GM21526 (cell line): ENCODE results near the gene ZNF792.
"Not testable (repeated sequence)": the region's sequence is repeated elsewhere in the genome, so short reads cannot be mapped to it uniquely, and the experiment has no call there.

Experiments
- ATAC-seq: cut with Tn5 transposase; IDR thresholded peaks from one replicate; pipeline ENCODE4 v1.9.1; 2021; ENCODE audit warnings: moderate library complexity; ENCODE audit not compliant: unreplicated experiment, low FRiP score

ZNF792 gene

DNA sequence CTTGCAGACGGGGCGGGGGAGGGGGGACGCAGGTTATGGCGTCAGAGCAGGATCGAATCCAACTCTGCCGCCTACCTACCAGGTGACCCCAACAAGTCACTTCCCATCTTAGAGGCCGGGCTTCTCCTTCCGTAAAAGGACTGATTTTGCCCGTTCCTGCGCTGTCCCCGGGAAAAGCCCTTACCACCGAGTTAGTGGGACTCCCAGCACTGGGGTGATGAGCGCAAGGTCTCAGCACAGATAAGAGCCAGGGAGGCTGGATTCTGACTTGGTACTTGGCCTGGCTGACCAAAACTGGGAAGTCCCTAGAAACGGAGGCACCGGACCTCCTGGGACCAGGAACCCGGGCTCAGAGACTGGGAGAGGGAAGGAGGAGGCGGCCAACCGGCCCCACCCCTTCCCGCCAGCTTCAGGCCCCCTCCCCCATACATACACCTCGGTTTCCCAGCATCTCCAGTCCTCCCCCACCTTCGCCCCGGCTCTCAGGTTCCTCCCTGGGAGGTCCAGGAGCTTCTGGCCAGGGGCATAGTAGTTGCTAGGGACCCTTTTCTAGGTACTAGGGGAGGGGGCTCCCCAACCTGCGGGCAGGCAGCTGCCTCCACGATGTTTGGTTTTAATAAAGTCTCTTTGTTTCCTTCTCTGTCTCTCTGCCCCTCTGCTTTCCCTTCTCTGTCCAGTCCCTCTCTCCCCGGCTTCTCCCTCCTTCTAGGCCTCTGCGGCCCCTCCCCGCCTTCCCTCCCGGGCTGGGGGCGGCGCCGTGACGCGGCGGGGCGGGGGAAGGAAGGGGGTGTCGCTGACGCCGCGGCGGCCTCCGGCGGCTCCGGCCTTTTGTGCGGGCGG, 35.7 kb upstream of the ZNF792 start, which contains the start of gene GRAMD1A:
Gene GRAMD1A (plus strand): TSS at position 826 of the 840 bp plus-strand sequence. CDS start 156 bp downstream, outside the sequence.
- peak; percentile 52 for ATAC-seq

DNA sequence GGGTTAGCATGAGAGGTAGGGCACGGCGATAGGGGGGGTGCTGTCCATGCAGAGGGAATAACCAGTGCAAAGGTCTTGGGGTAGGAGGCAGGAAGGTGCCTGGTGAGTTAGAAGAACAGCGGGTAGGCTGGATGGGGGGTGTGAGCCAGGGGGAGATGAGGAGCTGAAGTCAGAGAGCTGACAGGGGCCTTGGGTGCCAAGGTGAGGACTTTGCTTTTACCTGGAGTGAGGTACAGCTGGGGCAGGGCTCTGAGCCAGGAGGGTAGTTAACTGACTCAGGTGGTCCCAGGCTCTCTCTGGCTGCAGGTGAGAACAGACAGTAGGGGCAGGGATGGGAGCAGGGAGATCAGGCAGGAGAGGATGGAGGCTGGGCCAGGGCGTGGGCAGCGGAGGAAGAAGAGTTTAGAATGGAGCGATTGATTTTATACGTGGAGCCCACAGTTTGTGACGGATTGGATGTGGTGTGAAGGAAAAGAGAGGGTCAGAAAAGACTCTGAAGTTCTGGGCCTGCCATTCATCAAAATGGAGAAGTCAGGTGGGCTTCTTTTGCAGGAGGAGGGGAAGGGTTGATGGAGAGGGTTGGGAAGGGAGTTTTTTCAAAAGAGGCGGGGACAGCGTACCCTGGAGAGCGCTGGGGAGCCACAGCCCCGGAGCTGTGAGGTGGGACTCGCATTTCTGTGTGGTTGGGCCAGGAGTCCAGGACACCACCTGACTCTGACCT, 34.9 kb upstream of the ZNF792 start:
- no peak for ATAC-seq

DNA sequence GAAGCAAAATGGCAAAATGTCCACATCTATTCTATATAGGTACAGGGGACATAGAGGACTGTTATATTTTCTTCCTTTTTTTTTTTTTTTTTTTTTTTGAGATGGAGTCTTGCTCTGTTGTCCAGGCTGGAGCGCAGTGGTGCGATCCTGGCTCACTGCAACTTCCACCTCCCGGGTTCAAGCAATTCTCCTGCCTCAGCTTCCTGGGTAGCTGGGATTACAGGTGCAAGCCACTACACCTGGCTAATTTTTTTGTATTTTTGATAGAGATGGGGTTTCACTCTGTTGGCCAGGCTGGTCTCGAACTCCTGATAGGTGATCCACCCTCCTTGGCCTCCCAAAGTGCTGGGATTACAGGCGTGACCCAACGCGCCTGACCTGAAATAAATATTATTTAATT, 34.2 kb upstream of the ZNF792 start:
- ATAC-seq: not testable (repeated sequence)

DNA sequence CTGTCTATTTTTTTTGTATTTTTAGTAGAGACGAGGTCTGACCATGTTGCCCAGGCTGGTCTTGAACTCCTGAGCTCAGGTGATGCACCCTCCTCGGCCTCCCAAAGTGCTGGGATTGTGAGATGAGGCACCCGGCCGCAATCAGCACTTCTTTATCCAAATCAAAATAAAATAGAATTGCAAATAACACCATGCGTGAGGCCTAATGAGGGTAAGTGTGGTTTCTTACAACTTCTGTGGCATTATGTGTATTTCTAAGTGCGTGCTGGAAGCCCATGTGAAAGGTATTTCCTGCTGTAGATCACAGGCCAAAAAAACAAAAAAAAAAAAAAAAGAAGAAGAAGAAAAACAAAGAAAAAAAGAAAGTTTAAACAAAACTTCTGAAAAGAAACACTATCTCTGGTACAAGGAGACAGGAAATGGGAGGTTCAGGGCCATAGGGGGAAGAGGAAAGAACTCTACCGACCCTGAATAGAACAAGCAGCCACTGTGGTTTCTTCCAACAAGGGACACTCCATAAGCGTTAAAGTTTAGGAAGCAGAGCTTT, 33.1 kb upstream of the ZNF792 start:
- ATAC-seq: no peak

DNA sequence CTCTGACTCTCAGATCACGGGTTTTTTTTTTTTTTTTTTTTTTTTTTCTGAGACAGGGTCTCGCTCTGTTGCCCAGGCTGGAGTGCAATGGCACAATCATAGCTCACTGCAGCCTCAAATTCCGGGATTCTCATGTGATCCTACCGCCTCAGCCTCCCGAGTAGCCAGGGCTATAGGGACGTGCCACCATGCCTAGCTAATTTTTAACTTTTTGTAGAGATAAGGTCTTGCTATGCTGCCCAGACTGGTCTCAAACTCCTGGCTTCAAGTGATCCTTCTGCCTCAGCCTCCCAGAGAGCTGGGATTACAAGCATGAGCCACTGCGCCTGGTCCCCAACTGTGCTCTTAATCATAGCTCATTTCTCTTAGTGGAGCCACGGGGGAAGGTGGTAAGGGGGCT, 31.5 kb upstream of the ZNF792 start:
- no peak for ATAC-seq

DNA sequence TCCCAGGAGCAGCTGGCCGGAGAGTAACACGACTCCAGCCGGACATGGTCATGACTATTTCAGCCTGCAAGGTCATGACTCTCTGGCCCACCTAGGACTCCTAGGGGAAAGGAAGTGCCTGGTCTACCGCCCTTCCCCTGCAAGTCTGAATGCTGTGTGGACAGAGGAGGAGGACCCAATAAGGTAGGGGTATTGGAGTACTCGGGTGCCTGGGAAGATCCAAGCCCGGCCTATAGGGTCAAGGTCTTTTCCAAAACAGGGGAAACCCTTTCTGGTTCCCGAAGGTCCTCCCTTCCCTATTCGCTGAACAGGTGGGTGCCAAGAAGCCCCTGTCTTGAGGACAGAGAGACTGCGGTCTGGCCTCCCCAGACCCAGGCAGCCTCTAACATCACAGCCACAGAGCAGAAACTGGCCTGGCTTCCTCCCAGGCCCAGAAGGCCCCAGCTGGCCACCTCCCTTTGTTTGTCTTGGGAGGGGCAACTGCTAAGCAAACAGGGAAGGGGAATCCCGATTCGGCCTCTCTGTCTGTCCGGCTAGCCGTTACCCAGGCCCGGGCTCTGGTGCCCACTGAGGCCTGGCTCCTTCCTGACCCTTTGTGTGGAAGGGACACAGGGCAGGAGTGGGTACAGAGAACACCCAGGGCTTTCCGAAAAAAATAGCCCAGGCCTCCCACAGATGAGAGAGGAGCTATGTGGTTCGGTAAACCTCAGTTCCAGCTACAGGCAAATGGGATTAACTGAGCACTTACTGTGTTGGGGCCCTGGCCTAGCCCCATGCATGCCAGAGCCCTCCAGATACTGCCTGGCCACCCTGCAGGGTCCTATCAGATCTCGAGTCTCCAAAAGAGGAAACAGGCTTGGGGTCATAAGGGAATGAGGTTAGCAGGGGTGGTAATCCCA, 30.9 kb upstream of the ZNF792 start:
- ATAC-seq: no peak

DNA sequence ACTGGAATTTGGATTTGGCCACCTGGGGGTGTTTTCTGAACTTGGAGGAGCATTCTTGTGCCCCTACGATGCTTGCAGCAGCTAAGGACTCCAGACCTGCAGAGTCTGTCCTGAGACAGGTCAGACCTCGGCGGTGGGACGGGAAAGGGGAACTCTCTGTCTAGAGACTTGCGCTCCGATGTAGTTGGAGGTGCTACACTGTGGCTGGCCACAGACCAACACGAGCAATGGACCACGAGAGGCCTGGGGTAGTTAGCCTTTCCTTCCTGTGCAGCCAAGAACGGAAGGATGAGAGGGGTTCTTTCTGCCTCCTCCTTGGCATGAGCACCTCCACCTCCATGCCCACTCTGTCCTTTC, 30.2 kb upstream of the ZNF792 start:
- no peak for ATAC-seq

DNA sequence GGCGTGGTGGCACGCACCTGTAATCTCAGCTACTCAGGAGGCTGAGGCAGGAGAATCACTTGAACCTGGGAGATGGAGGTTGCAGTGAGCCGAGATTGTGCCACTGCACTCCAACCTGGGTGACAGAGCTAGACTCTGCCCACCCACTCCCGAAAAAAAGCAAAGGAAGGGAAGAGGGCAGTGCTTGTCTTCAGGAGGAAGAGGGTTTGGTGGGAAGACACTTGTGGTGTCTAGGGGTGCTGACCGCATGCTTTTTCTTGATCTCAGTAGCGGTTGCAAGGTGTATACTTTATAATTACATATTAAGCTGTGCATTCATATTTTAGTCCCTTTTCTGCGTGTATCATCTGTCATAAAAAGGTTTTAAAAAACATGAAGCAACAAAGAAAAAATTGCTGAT, 28.6 kb upstream of the ZNF792 start:
- not testable (repeated sequence) for ATAC-seq

DNA sequence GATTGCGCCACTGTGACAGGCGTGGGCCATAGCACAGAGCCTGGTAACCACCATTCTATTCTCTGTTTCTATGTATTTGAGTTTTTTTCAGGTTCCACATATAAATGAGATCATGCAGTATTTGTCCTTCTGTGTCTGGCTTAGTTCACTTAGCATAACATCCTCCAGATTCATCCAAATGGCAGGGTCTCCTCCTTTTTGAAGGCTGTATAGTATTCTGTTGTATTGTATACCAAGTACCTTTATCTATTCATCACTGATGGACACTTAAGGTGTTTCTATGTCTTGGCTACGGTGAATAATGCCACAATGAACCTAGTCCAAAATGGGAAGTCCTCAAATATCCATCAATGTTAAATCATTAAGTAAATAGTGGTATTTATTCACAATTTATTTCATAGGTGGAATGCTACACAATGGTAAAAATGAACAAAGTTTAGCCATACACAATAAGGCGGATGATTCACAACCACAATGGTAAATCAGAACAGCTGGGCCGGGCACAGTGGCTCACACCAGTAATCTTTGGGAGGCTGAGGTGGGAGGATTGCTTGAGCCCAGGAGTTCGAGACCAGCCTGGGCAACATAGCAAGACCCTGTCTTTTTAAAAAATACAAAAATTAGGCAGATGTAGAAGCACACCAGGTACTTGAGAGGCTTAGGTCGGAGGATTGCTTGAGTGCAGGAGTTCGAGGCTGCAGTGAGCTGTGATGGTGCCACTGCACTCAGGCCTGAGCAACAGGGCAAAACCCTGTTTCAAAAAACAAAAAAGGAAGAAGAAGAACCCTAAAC, 27.7 kb upstream of the ZNF792 start:
- ATAC-seq: no peak

DNA sequence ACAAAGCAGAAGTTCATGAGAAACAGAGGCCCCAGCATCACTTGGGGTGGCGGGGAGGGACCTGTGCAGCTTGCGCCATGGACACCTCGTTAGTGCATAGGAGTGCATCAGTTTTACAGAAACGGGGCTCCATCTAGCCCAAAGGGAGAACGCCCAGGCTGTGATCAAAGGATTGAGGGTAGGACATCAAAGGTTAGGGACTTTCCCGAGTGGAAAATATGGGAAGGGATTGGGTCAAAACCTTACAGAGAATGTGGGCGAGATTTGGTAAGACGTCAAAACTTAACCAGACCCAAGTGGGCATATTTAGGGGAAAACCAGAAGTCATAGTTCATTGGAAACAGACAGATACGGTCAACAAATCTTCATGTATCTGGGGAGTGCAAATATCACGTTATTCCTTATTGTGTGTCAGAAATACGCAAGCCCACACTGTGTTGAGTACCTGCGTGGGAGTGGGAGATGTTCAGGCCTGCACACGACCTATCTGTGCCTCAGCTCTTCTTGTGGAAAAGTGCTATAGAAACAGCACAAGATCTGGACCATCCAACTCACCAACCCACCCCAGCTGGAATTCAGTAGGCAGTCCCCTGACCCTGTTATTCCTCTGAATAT, 26.7 kb upstream of the ZNF792 start:
- ATAC-seq: no peak

DNA sequence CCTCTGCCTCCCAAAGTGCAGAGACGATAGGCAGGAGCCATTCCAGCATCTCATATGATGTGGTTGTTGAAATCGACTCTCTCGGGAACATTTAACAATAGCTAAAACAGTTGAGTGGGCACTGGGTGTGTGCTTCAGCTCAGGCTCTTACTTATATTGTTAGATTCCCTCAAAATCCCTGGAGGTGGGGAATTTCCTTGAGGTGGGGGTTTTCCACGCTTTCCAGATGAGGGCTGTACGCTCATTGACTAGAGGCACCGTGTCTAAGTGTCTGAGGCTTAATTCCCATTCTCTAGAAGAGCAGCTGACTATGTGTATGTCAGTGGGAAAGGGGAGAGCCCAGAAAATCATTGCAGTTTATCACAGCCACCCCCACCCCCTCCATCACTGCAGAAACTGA, 25.3 kb upstream of the ZNF792 start:
- no peak for ATAC-seq

DNA sequence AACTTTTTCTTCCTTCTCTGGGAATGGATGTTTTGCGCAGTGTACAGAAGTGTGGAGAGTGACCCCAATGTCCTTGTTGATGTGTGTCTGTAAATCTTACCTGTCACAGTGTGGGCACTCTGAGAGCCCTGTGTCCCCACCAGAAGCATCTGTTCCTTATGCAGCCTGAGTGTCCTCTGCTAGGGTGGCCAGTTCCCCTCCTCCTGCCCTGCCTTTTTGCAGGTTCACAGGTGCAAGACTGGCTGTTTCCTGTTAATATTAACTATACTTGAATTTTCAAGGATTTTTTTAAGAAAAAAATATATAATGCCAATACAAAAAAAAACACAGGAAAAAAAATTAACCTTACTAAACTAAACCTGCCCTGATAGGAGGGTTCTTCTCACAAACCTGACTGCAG, 24.1 kb upstream of the ZNF792 start:
- no peak for ATAC-seq

DNA sequence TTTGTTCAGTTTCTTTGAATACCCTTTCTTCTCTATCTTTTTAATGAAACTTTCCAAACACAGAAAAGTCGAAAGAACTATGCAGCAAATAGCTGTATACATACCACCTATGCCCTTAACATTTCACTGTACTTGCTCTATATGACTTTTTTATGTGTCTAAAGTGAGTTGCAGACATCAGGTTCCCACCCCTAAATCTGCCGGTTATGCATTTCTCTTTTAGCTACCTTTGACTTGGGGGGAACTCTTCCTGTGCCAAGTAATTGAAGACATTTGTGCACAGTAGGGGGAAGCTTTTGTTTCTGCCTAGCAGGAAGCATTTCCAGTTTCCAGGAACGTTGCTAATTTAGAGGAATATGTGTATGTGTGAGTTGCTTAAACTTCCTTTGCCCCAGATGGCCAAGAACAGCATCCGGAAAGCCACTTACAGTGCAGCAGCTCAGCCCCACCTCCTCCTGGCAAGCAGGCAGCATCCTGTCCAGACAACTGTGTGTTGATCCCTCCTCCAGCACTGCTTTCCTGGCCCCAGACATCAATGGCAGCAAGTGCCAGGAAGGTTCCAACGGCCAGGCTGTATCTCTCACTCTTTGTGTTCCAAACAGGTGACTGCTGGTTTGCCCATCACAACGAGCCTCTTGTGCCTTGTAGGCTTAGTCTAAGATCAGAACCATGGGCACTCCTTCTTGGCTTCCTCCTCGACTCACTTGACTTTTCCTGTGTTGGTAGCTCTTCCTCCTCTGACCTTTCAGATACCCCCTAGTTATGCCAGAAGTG, 21.4 kb upstream of the ZNF792 start:
- no peak for ATAC-seq

DNA sequence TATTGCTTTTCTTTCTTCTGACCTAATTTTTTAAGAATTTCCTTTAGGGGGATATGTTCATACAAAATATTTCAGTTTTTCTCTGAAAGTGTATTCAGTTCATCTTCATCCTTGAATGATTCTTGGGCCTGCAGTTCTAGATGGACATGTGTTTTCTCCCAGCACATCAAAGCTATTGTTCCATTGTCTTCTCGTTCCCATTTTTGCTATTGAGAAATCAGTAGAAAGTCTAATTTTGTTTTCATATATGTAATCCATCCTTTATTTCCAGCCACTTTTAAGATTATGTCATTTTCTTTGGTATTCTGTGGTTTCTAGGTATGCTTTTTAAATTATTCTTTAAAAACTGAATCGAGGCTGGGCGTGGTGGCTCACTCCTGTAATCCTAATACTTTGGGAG, 20.3 kb upstream of the ZNF792 start:
- ATAC-seq: no peak

DNA sequence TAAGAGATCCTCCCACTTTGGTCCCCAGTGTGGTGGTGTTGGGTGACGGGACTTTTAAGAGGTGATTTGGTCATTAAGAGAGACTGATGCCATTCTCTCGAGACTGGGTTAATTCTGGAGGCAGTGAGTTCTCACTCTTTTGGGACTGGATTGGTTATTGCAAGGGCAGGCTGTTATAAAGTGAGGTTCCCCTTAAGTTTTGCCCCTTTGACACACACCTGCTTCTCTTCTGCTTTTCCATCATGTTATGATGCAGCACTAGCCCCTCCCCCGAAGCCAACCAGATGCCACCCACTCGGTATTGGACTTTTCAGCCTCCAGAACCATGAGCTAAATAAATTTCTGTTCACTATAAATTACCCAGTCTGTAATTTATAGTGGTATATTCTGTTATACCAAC, 19.8 kb upstream of the ZNF792 start:
- ATAC-seq: no peak

DNA sequence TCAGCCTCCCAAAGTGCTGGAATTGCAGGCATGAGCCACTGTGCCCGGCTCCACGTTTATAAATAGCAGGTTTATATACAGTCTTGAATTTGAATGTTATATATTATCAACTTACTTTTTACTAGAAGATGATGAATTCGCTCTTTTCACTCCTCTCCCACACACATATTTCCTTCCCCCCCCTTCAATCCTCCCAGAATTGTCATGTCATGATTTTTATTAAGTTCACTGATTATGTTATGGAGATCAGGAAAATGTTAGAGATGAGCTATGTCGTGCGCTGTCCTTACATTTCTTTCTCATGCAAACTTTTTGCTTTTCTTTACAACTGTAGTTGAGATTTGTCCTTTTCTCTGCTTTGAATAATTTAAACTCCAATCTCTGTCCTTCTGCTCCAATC, 18.2 kb upstream of the ZNF792 start:
- ATAC-seq: no peak

DNA sequence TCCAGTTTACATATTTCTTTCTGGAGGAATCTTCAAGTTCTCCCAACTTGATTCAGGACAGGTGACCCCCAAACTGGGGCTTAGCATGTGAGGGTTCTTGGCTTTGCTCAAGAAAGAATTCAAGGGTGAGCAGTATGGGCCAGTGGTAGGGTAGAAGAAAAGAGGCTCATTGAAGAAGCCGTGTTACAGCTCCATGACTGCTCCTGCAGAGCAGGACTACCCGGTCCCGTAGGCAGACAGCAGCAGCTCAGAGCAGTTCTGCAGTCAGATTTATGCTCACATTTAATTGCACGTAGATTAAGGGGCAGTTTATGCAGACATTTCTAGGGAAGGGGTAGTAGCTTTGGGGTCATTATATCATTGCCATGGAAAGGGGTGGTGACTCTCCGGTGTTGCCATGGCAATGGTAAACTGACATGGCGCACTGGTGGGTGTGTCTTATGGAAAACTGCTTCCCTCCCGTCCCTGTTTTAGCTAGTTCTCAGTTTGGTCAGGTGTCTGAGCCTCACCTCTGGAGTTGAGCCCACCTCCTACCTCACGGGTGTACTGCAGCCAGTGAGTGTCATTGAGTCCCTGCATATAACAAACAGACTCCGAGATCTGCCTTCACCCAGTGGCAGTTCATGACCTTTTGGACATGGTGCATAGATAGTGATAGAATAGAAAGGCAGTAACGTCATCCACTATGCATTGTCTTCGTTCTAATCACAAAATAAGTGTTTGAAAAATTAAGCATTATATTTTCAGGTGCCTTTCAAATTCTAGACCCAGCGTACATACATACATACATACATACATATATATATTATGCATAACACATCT, 16.0 kb upstream of the ZNF792 start:
- ATAC-seq: no peak

DNA sequence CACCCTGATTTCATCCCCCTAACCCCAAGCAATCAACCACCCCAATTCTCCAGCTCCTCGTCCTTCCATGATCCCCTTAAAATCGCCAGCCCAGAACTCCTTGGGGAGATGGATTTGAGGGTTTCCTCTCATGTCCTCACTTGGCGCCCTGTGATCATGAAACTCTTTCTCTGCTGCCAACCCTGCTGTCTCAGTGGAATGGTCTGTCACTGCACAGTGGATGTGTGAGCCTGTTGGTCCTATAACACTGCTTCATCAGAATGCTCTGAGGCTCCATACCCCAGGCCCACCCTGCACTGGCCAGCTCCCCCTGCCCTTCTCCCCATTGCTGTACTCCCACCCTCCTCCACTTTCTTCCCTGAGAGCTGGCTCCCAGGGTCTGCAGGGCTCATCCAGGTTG, 12.6 kb upstream of the ZNF792 start:
- ATAC-seq: no peak
